Measurements from ENCODE around the gene FBXL7. TPM values are rescaled to one million over a fixed set of nuclear protein-coding genes. Genes with fewer than 3 reads are reported as not detected.

The FBXL7 gene
- total and polyA plus RNA-seq, 9 of the 15 experiments (the other 6 are each of a cell fraction or from before 2014, with no cell fraction given) = 0.04 to 0.08 TPM; not detected in 7

GRCh38 chr5:15772131-15772530 lies 272.2 kb downstream of the FBXL7 start:
- H3K4me3 ChIP-seq = no peak overlapping the region
- H3K27me3 ChIP-seq (ENCODE audit: control insufficient read depth in 2 of 2, insufficient read depth in 2 of 2, low read length in 2 of 2) = no peaks in the 10 kb centered on the region
- H3K27ac ChIP-seq (ENCODE audit: extremely low read depth, low read depth, low read length) = no peak overlapping the region
- no peaks in the 10 kb centered on the region for H3K4me1 ChIP-seq (replicated peaks in 1 of 2; ENCODE audit: control insufficient read depth in 2 of 2, insufficient read depth in 2 of 2, low read length in 2 of 2)
- 0% methylated on average over 1 of the region's 1 CpG for WGBS (ENCODE audit: insufficient coverage, low coverage, missing lambda C conversion rate)
- H3K9ac ChIP-seq (ENCODE audit: insufficient read depth in 1 of 2, low read depth in 2 of 2, low read length in 2 of 2) = no peak overlapping the region
- 0 out of 2 replicates have a peak, but pooled peaks cover 1% of the 10 kb centered on the region for H3K9me3 ChIP-seq (replicated peaks; ENCODE audit: control insufficient read depth, insufficient read depth, low read depth, low read length)
- intact Hi-C loops (cut with micrococcal nuclease) = no loop called here
- H4K20me1 ChIP-seq (replicated peaks; ENCODE audit: control insufficient read depth, insufficient read depth, low read length) = no peaks in the 10 kb centered on the region
- no peak overlapping the region for H3K4me2 ChIP-seq (ENCODE audit: insufficient read depth, low read length)
- FAIRE-seq (no peak), DNase-seq (ENCODE audit: extremely low read depth in 1 of 4, low spot score in 3 of 4) (no peak), ATAC-seq (no peak)
- BruUV-seq (replicated peaks) = no TSS peak
- H3K79me2 ChIP-seq (ENCODE audit: control insufficient read depth, insufficient read depth, low read length) = no peaks in the 10 kb centered on the region
- POLR2A ChIA-PET = interaction anchor here (0.6 kb wide), 1 partner anchor 262 kb away, joined by 3 read pairs; no protein-coding TSS in a partner anchor
- CTCF ChIA-PET (ENCODE audit: low intra/inter-chr PET ratio) = no interaction called here
- in situ Hi-C loops (cut with MboI) = no loop called here
- no peaks in the 10 kb centered on the region for H3K9me1 ChIP-seq (ENCODE audit: control insufficient read depth, insufficient read depth, low read length)
- no peak overlapping the region for H2AFZ ChIP-seq (ENCODE audit: low read depth, low read length)
- no peaks in the 10 kb centered on the region for H3K36me3 ChIP-seq (ENCODE audit: control insufficient read depth, insufficient read depth, low read length)
- TF ChIP-seq ZNF717 (CRISPR knock-in tag; IDR thresholded peaks at IDR 0.05) = no peak
- TF ChIP-seq AFF4 (CRISPR knock-in tag; IDR thresholded peaks at IDR 0.05) = no peak

All from K562 (cell line).